Pons (tissue), 1 donor: ENCODE data around the gene FAM20C.
"Not testable (repeated sequence)": the region's sequence is repeated elsewhere in the genome, so short reads cannot be mapped to it uniquely, and the experiment has no call there.

Experiments
- DNase-seq: peaks from one replicate; pipeline ENCODE4 v3.0.0-alpha.2; 2016; ENCODE audit warnings: low spot score

Gene FAM20C

DNA sequence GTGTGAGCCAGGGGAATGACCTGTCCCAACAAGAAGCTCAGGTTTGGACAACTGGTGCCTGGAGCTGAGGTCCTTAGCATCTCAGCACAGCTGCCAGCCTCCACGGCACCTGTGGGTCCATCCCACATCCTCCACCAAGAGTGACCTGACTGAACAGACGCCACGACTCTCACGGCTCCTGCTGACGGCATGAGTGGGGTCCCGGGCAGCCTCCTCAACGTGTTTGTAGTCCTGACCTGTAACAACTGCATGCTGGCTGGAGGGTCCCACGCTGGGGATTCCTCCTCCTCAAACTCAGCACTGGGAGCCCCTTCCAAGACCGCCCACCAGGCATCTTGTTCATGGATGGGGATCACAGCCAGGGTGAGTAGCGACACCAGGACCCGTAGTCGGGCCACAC lies 36.2 kb downstream of the FAM20C start:
- no peak for DNase-seq

DNA sequence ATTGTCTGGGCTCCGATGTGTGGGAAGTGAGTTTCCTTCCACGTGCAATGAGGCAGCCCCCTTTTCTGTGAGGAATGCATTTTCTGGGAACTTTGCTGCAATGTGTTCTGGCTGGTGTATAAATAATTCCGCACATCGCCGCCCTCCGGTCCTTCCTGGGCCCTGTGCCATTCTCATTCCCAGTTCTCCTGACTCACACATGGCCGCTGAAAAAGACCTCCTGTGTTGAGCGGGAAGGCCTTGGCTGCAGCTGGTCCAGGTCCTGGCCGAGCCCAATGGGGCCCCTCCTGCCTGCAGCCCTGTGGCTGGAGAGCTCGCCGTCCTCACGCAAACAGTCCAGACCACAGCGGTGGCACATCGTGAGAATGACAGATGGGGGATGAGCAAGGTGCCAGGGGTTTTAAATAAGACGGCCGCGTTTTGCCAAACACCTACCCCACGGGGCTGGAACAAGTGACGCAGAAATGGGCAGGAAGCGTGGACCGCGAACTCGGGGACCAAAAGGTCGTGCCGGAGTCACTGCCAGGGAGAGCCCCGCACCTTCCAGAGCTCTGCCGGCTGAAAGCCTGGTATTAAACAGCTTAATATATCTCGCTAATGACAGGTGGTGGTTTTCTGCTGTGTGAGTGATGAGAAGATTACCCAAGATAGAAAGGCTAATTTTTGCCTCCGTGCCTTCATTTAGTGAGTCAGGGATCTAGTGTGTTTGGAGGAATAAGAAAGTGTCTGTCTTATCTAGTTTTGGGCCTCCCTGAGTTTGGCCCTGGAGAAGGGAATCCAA lies 37.0 kb downstream of the FAM20C start:
- peak; percentile 66 for DNase-seq

DNA sequence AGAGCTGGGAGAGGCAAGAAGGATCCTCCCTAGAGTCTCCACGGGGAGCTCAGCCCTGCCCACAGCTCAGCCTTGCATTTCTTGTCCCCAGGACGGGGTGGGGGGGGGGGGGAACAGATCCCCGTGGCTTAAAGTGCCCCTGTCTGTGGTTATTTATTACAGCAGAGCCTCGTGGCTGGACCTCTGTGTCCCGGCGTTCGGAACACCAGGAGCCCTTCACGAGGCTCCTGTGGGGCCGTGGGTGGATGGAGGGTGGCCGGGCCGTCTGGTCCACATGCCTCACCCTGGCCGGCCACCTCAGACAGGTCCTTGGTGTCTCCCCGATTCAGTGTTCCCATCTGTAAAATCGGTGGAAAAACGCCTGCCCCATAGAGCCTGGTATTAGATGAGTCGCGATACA lies 37.9 kb downstream of the FAM20C start:
- DNase-seq = no peak

DNA sequence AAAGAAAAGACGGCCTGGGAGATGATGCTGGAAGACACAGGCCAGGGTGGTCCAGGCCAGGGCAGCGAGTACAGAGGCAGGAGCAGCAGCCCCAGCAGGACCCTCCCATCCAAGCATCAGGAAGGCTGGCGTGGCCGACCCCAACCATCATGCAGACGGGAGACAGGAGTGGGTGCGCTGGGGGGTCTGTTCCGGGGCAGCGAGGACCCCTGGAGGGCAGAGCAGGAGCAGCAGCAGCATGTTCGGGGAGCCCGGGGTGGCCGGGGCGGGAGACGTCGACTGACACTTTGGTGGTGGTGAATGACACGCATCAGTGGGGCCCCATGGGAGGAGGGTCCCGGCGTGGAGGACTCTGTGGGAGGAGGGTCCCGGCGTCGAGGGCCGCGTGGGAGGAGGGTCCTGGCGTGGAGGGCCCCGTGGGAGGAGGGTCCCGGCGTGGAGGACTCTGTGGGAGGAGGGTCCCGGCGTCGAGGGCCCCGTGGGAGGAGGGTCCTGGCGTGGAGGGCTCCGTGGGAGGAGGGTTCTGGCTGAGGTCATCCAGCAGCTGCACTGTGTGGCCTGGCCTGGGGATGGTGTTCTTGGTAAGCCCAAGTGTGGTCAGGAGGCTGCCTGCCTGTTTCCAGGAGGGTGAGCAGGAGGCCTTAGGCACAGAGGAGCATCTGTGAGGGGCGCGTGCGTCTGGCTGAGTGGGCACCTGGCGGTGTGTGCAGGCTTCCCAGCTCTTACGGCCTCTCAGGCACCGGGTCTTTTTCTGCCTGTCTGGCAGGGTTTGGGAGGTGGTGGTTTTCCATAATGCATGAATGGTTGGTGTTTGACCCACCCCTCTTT lies 38.9 kb downstream of the FAM20C start:
- DNase-seq = no peak

DNA sequence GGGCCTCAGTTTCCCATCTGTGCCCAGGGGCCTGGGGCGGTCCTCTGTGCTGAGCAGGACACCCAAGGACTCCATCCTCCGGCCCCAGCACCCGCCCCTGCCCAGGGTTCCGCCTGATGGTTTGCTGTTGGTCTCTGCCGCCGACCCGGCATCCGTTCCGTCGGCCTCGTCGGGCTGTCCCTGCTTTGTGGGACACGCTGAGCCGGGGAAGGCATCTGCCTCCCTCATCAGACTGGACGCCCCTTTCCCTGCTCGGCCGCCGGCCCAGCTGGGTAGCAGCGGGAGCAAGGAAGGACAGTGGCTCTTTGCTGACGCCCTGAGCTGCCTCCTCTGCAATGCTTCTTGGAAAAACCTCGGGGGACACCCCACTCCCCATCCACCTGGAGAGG lies 39.5 kb downstream of the FAM20C start:
- DNase-seq = no peak

DNA sequence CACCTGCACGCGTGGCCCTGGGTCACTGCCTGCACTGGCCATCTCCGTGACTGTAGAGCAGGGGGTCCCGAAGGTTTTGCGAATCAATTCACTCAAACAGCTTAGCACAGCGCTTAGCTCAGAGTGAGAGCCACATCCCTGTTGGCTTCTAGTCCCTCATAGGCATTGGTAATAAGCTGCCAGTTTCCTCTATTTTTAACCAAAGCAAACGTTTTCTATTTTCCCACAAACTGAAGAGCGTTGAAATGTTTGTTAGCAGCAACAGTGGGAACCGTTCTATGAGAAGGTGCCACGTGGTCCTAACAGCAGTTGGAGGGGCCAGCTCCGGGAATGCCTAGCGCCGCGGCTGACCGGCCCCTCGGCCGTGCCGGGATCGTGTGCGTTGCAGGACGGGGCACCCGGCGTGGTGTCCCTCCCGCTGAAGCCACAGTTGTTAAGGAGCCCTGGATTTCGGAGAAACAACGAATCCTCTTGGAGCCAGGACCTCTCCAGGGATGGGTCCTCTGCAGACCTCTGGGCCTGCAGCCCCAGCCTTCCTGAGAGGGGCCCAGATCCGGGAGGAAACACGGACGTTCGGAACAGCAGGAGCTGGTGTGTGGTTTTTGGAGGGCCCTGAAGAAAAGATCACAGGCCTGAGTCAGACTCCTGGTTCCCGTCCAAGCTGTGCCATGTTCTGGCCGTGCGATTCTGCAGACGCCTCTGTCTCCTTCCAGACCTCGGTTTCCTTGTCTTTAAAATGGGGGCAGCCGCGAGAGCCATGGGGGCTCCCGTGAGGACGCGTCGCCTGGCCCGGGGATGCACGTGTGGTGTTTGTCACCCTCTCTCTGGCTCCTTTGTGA lies 40.3 kb downstream of the FAM20C start:
- DNase-seq = no peak

DNA sequence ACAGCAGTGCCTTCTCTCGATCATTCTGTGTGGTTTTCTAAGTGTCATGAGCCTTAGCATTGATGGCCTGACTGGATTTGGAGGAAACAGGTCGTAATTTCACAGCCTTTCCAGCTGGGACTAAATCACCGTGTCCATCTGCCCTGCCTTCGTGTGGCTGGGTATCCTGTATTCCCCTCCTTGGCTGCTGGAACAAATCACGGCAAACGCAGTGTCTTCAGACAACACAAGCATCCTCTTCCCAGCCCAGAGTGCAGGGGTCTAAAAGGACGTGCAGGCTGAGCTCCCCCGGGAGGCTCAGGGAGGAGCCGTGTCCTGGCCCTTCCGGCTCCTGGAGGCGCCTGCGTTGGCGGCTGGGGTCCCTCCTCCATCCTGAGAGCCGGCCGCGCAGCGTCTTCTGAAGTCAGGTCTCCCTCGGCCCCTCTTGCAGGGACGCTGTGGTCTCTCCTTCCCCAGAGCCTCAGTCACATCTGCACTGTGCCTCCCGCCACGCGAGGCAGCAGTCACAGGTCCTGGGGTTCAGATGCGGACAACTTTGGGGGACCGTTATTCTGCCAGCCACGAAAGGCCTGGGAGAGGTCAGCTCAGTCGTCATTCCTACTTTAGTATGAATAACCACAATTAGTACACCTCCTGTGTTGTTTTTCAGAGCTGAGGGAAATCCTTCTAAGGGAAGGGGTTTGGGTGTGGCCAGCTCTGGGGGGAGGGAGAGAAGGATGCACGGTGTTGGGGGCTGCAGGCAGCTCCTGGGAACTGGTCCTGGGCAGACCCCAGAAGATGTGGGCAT lies 41.1 kb downstream of the FAM20C start:
- DNase-seq = no peak

DNA sequence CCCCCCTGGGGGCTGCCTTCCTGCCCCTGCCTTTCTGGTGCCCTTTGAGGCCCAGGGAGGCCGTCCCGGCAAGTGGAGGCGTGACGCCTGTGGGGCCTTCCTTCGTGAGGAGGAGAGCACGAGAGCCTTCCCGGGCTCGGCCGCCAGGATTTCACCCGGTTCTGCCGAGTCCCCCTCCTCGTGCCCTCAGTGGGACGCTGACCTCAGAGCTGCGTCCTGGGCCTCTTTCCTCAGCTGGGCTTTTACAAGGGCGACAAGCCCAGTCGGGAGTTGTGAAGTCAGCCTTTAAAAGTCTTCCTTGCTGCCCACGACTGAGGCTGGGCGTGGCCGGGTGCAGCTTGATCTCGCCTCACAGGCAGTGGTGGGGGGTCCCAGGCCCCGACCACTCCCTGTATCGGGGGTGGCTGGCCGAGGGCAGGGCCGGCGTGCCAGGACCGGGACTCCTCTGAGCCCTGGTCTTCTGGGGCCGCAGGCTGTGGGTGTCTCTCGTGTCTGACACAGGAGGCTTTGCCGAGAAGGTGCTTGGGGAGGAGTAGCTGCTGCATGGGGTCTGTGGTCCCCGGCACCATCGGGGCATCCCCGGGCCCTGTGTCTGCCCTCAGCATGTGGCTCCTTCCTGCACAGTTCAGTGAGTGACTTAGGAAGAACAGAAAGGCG lies 41.8 kb downstream of the FAM20C start:
- no peak for DNase-seq

DNA sequence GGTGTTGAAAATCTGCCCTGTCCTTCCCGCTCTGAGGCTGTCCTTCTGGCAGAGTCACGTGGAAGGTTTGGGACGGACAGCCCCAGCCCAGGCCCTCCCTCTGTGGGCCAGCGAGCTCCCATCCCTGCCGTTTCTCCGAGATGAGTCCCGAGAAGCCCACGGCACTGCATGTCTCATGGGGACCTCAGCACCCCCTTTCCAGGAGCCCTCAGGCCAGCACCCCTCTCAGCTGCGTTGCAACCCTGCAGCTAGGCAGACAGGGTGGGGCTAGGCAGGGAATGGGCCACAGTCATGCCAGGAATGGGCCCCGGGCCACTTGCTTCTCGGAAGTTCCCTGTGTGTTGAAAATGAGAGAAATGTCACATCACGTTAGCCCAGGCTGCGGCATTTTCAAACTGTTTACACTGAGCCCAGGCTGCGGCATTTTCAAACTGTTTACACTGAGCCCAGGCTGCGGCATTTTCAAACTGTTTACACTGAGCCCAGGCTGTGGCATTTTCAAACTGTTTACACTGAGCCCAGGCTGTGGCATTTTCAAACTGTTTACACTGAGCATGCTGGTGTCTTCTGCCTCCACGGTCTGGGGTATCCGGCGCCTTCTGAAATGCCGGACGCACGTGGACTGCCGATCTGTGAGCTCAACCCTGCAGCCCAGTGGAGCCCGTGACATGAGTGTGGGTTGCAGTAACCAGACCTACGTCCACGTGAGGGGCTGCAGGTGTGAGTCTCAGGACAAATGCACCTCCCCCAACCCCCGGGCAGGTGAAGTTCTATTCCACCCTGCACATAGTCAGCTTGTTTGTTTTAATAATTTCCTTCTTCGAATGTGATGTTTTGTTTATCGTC lies 42.6 kb downstream of the FAM20C start:
- DNase-seq = no peak

DNA sequence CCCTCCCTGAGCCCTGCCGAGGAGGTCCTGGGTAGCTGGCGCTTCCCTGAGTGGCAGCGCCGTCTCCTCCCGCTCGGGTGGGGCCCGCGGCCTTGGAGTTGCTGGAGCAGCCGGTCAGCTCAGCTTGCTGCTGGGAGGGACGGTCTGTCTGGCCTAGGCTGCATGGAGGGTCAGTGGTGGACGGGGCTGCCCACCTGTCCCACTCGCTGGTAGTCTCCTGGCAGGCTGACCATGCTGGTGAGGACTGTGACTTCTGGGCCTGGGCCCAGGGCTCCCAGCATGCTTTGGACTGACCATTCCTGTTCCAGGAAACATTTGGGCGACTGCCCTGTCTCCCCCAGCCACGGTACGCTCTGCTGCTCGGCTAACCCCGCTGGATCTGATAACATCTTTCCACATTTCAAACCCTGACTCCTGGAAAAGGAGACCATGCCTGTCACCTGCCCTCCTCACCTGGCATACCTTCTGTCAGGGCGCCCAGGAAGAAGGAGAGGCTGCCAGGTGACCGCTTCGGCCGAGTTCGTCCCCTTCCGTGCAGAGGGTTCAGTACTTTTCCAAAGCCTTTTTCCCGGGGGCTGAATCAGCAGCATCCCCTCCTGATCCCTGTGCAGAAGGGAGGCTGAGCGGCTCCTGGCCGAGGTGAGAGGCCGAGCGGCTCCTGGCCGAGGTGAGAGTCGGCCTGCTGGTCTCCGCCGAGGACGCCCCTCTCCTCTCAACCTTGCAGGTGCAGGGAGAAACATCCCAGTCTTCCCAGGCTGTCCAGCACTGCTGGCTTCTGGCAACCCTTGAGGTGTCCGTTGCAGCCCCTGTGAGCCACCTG lies 43.4 kb downstream of the FAM20C start:
- no peak for DNase-seq

DNA sequence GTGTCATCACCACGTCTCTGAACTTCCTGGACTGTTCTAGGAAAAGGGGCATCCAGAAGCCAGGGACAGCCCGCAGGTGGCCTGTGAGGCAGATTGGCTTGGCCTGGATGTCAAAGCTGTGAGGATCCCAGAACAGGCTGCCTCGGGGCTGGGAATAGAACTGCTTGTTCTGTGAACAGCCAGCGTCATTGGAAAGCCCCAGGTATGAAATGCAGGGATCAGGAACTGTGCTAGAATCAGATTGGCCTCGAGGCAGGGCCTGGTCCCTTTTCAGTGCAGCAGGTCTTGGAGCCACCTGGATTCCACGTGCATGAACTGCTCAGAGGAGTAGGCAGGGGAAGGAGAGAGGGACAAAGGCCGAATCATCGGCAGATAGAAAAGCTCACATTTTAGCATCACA lies 44.6 kb downstream of the FAM20C start:
- DNase-seq = no peak

DNA sequence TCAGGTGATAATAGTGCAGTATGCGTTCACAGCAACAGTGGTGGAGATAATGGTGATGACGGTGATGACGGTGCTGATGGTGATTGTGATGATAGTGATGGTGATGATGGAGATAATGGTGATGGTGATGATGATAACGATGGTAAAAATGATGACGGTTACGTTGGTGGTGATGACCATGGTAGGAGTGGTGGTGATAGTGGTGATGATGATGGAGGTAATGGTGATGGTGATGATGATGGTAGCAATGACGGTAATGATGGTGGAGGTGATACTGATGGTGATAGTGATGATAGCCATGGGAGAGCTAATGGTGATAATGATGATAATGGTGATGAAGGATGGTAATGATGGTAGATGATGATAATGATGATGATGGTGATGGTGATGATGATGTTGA lies 45.0 kb downstream of the FAM20C start:
- DNase-seq = no peak

DNA sequence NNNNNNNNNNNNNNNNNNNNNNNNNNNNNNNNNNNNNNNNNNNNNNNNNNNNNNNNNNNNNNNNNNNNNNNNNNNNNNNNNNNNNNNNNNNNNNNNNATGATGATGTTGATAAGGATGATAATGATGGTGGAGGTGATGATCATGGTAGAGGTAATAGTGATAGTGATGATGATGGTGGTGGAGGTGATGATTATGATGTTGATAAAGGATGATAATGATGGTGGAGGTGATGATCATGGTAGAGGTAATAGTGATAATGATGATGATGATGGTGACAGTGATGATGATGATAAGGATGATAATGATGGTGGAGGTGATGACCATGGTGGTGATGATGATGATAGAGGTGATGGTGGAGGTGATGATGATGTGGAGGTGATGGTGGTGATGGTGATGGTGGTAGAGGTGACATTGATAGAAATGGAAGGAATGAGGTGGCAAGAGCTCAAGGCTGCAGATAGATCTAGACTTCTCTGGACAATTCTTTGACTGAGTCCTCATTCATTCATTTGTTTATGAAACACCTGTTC lies 47.8 kb downstream of the FAM20C start:
- no peak for DNase-seq

DNA sequence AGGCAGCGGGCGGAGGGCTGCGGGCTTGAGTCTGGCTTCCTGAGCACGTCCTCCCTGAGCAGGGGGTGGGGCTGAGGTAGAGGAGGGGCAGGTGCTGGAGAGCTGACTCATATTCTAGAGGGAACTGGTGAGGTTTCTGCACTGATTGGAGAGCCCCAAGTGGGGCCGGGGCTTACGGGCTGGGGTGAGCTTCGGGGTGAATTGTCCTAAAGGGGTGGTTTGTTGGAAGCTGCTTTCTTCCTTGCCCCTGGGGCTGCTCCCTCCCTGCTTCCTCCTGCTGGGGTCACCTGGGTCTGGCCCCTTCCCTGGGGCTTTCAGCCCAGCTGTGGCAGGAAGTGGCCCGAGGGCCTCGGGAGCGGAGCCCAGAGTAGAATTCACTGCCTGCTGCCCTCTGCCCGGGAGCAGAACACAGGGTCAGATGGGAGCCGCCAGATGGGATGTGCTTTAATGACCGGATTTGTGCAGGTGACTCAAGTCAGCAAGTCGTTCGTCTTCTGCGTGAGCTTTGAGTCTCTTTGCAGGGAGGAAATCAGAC lies 48.6 kb downstream of the FAM20C start:
- no peak for DNase-seq

DNA sequence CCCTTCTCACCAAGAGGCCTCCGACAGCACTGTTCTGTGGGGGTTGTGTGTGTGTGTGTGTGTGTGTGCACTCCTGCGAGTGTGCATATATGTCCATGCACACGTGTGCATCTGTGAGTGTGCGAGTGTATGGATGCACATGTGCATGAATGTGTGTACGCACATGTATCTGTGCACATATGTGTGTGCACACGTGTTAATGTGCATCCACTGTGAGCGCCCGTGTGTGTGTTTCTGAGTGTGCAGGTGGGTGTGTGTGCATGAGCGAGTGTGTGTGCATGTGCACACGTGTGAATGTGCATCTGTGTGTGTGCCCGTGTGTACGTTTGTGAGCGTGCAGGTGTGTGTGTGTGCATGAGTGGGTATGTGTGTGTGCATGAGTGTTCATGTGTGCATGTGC lies 49.1 kb downstream of the FAM20C start:
- no peak for DNase-seq

DNA sequence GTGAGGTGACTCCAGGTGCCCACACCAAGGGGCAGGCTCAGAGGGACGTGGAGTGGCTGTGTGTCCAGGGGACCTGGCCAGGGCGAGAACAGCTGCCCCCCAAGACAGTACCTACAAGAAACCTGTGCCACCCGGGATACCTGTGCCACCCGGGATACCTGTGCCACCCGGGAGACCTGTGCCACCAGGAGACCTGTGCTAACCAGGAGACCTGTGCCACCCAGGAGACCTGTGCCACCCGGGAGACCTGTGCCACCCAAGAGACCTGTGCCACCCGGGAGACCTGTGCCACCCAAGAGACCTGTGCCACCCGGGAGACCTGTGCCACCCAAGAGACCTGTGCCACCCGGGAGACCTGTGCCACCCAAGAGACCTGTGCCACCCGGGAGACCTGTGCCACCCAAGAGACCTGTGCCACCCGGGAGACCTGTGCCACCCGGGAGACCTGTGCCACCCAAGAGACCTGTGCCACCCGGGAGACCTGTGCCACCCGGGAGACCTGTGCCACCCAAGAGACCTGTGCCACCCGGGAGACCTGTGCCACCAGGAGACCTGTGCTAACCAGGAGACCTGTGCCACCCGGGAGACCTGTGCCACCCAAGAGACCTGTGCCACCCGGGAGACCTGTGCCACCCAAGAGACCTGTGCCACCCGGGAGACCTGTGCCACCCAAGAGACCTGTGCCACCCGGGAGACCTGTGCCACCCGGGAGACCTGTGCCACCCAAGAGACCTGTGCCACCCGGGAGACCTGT lies 50.6 kb downstream of the FAM20C start:
- not testable (repeated sequence) for DNase-seq

DNA sequence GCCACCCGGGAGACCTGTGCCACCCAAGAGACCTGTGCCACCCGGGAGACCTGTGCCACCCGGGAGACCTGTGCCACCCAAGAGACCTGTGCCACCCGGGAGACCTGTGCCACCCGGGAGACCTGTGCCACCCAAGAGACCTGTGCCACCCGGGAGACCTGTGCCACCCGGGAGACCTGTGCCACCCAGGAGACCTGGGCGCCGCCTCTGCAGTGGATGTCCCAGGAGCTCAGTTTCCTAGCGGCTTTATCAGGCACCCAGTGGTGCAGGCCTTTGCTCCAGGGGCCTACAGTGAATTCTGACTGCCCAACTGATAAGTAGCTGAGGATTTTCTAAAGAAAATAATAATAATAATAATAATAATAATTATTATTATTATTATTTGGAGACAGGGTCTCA lies 51.2 kb downstream of the FAM20C start:
- not testable (repeated sequence) for DNase-seq

DNA sequence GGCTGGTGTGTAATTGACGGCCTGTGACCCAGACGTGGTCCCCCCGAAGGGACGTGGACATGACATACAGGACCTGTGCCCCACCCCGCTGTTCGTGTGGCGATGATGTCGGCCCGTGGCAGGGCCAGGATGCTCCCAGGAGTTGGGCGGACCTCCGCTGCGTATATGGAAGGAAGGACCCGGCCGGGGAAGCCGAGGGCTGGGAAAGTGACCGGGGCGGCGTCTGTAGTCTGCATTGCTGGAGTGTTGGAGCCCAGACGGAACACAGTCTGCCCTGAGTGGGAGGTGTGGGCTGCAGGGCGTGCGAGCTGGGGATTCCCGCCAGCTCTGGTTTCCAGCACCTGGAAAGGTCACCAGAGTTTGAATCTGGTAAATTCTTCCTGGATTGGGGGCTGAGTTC lies 52.6 kb downstream of the FAM20C start:
- no peak for DNase-seq
